Measurements from ENCODE around the gene SSRP1.

DNA sequence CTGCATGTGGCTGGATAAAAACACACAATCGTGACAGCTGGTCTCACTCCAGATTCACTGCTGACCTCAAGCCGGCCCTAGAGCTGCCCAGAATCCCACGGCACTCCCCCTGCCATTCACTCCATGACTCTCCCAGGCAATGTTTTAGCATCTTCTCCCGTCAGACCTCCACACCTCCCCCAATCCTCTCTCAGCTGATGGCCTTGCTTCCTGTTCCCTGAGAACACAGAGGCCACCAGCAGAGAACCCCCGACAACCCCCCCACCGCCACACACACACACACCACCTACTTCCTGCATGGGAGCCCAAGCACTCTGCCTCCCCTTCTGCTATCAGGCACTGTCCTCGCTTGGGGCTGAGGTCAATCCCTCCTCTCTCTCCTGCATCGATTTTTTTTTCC, 20.2 kb downstream of the SSRP1 start:
- TF ChIP-seq, protein P1, sequence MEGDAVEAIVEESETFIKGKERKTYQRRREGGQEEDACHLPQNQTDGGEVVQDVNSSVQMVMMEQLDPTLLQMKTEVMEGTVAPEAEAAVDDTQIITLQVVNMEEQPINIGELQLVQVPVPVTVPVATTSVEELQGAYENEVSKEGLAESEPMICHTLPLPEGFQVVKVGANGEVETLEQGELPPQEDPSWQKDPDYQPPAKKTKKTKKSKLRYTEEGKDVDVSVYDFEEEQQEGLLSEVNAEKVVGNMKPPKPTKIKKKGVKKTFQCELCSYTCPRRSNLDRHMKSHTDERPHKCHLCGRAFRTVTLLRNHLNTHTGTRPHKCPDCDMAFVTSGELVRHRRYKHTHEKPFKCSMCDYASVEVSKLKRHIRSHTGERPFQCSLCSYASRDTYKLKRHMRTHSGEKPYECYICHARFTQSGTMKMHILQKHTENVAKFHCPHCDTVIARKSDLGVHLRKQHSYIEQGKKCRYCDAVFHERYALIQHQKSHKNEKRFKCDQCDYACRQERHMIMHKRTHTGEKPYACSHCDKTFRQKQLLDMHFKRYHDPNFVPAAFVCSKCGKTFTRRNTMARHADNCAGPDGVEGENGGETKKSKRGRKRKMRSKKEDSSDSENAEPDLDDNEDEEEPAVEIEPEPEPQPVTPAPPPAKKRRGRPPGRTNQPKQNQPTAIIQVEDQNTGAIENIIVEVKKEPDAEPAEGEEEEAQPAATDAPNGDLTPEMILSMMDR (conservative IDR thresholded peaks at IDR 0.05): no peak
- TF ChIP-seq EZH2 (IDR thresholded peaks at IDR 0.05; ENCODE audit: low read depth): no peak
